Stimulated activated CD8-positive, alpha-beta memory T cell treated with anti-CD3 and anti-CD28 coated beads, Interleukin-7, amount 100 ng/mL, for 24 hours (primary cell): ENCODE results near the gene ADAM10.

Source experiments
- DNase-seq: peaks from one replicate; pipeline ENCODE4 v3.0.0-alpha.2; 2020; ENCODE audit warnings: low read depth

ADAM10 gene

GRCh38 chr15:58755350-58755749 is 5.8 kb upstream of the ADAM10 start:
- DNase-seq, result no peak

GRCh38 chr15:58752716-58753115 is 3.2 kb upstream of the ADAM10 start:
- no peak for DNase-seq

GRCh38 chr15:58748852-58749531 is 515 bp downstream of the ADAM10 start:
- DNase-seq, result no peak

- DNase-seq, result no peak
Measured at GRCh38 chr15:58748040-58748851, 1.3 kb downstream of the ADAM10 start.

- no peak for DNase-seq
Measured at GRCh38 chr15:58746174-58746573, 3.3 kb downstream of the ADAM10 start.

GRCh38 chr15:58742819-58743502 is 6.5 kb downstream of the ADAM10 start:
- DNase-seq, result no peak

GRCh38 chr15:58742022-58742813 is 7.3 kb downstream of the ADAM10 start:
- no peak for DNase-seq

GRCh38 chr15:58741032-58741431 is 8.5 kb downstream of the ADAM10 start:
- no peak for DNase-seq

GRCh38 chr15:58740436-58740835 is 9.1 kb downstream of the ADAM10 start:
- DNase-seq, result no peak

- DNase-seq, result no peak
Measured at GRCh38 chr15:58738046-58738707, 11.3 kb downstream of the ADAM10 start.

GRCh38 chr15:58737298-58737697 is 12.2 kb downstream of the ADAM10 start:
- DNase-seq, result no peak

GRCh38 chr15:58736018-58736643 is 13.4 kb downstream of the ADAM10 start:
- DNase-seq, result no peak

GRCh38 chr15:58734859-58735258 is 14.6 kb downstream of the ADAM10 start:
- DNase-seq, result no peak

- DNase-seq, result no peak
Measured at GRCh38 chr15:58732625-58733363, 16.7 kb downstream of the ADAM10 start.

- DNase-seq, result no peak
Measured at GRCh38 chr15:58731756-58732535, 17.6 kb downstream of the ADAM10 start.

GRCh38 chr15:58726867-58727266 is 22.6 kb downstream of the ADAM10 start:
- DNase-seq, result no peak

GRCh38 chr15:58724466-58724865 is 25.0 kb downstream of the ADAM10 start:
- DNase-seq, result no peak

- DNase-seq, result no peak
Measured at GRCh38 chr15:58717357-58717756, 32.1 kb downstream of the ADAM10 start.

GRCh38 chr15:58716027-58716426 is 33.5 kb downstream of the ADAM10 start:
- DNase-seq, result no peak
